Heart right ventricle (tissue), 16 donors: ENCODE measurements around the gene NPAS2. TPM values are rescaled to one million over a fixed set of nuclear protein-coding genes. Genes with fewer than 3 reads are reported as not detected.

Source experiments
- ATAC-seq, 8 donors: fragments of 200-7000 bp; cut with Tn5 transposase; one replicate each; pipeline ENCODE4 v1.9.1; 2020; ENCODE audit warnings: mild to moderate bottlenecking in 8 of 8, moderate library complexity in 8 of 8, moderate number of reproducible peaks in 1 of 8
- DNase-seq, 2 donors: peaks; one replicate each; pipeline ENCODE4 v3.0.0-alpha.2; 2020
- H3K27ac ChIP-seq, 10 donors: fragments of 200-600 bp; sonication (generic) in 2 of 10; one replicate each; pipeline versions ENCODE4 v1.5.0 to v1.8.0; 2020 to 2022; ENCODE audit warnings: mild to moderate bottlenecking in 3 of 10
- H3K27me3 ChIP-seq, 7 donors: fragments of 200-600 bp; one replicate each; pipeline ENCODE4 v1.8.0; 2021 to 2022; ENCODE audit warnings: mild to moderate bottlenecking in 2 of 7
- H3K36me3 ChIP-seq, 9 donors: fragments of 200-600 bp; sonication (generic) in 1 of 9; one replicate each; pipeline versions ENCODE4 v1.5.0 to v1.8.0; 2020 to 2022; ENCODE audit warnings: mild to moderate bottlenecking in 2 of 9
- H3K4me1 ChIP-seq, 9 donors: fragments of 200-600 bp; sonication (generic) in 1 of 9; one replicate each; pipeline versions ENCODE4 v1.5.0 to v1.8.0; 2020 to 2022; ENCODE audit warnings: mild to moderate bottlenecking in 4 of 9
- H3K4me3 ChIP-seq, 10 donors: fragments of 200-600 bp; sonication (generic) in 2 of 10; one replicate each; pipeline versions ENCODE4 v1.5.0 to v1.8.0; 2020 to 2022; ENCODE audit warnings: mild to moderate bottlenecking in 7 of 10, moderate library complexity in 2 of 10
- H3K9me3 ChIP-seq, 11 donors: fragments of 200-600 bp in 10 of 11; sonication (generic) in 2 of 11; one replicate each; pipeline versions ENCODE4 v1.5.0 to v1.8.0; 2013 to 2022; ENCODE audit warnings: mild to moderate bottlenecking in 2 of 11, control low read depth in 1 of 11, moderate library complexity in 1 of 11
- CTCF ChIP-seq, 9 donors: fragments of 200-600 bp; sonication (generic) in 2 of 9; IDR thresholded peaks; one replicate each; pipeline versions ENCODE4 v1.5.0 to v1.8.0; 2021 to 2022; ENCODE audit warnings: antibody characterized with exemption in 9 of 9, mild to moderate bottlenecking in 5 of 9, moderate library complexity in 1 of 9
- WGBS, 2 donors: extraction: QIAGEN DNeasy Blood & Tissue Kit; methylation state at CpG; one replicate each; pipeline ENCODE4 v1.1.7; 2013; ENCODE audit warnings: inconsistent platforms in 1 of 2; 5-methylcytosine and 5-hydroxymethylcytosine counted together
- intact Hi-C, 10 donors: fragments of 100-400 bp; cut with DNase I; formaldehyde crosslinking; loops; one replicate each; pipeline versions ENCODE4 v1.11.1 to v1.14.2; 2022
- polyA plus RNA-seq, 2 donors: library from polyadenylated mRNA; stranded (reverse); fragments of 200-250 nt; gene quantifications; one replicate each; pipeline ENCODE4 v1.2.3, GENCODE V29; 2013
- total RNA-seq, 10 donors: library from RNA; stranded (reverse); fragmentation: NEBNext Ultra II Directional in 3 of 10; extraction: Animal tissue kit (Norgen Biotek cat#: 25700) in 3 of 10; gene quantifications; one replicate each; pipeline versions ENCODE4 v1.2.1 to v1.2.4, GENCODE V29; 2021 to 2023
- donor health status: Arrhythmogenic right ventricular cardiomyopathy.
- donor health status: ischemic (EF 13 %, LVEDD 7.1; RV severe dilation, severe dysfunction).
- donor health status: healthy with polysubstance abuse.
- donor health status: DM: no; HTN: yes; CAD: no.
- donor health status: DM: no; HTN: no; CAD: no.
- donor health status: ischemic (EF 25% LVEDD 6.9; RV normal size, moderate dysfunction).
- donor health status: ischemic (EF 25% LVEDD 5.7; RV mildly dilated, moderate dysfunction).
- donor health status: healthy.
- donor health status: DM: yes; HTN: yes; CAD: no.
- donor health status: Ischemic cardiomyopathy.
- donor health status: ischemic (EF 35%, LVEDD 5.7; RV mildly dilated, moderate dysfunction).
- donor health status: nonischemic (EF 11% LVEDD 7.7; RV severe dilation, severe dysfunction).
- donor health status: DM: yes; HTN: yes; CAD: no.
- donor health status: PGD.
- donor health status: ischemic (EF 29% LVEDD 5.4; RV normal size, mild dysfunction).
- donor health status: nonischemic (EF 23%, LVEDD 6.1; RV moderate dilation, normal function).

NPAS2 gene
- total and polyA plus RNA-seq, 12 donors: 32.1 to 70.1 (median 41.2) TPM

- Histone ChIP-seq H3K4me3 (no peak overlapping the region), H3K27me3 (no peaks in the 10 kb centered on the region), H3K36me3 (no peaks in the 10 kb centered on the region), H3K4me1 (peaks cover 12 to 56% (median 32%) of the 10 kb centered on the region in 9 donors), H3K27ac (peak overlapping the region in 8 of 10 donors; percentile 19 to 56 (median 42)), H3K9me3 (no peaks in the 10 kb centered on the region)
- intact Hi-C loops: loop anchor here in 2 of 10 donors (5.0 to 10.0 kb wide), 2 partner anchors 53 to 151 kb away; no protein-coding TSS in a partner anchor
- DNase-seq: no peak
- 57 to 63% methylated on average over 10 of the region's 10 CpGs for WGBS, 2 donors
- ATAC-seq: peak in 7 of 8 donors; percentile 21 to 80 (median 60)
- TF ChIP-seq CTCF (IDR thresholded peaks at IDR 0.05): peak in 1 of 9 donors; percentile 9
Measured at GRCh38 chr2:100834221-100834620, 14.3 kb downstream of the NPAS2 start.

- intact Hi-C loops: loop anchor here in 1 of 10 donors (10.0 kb wide), 1 partner anchor 150 kb away; no protein-coding TSS in a partner anchor
- DNase-seq: no peak
- no peak for TF ChIP-seq CTCF (IDR thresholded peaks at IDR 0.05)
- Histone ChIP-seq H3K36me3 (no peaks in the 10 kb centered on the region), H3K4me1 (peaks cover 12 to 59% (median 32%) of the 10 kb centered on the region in 9 donors), H3K27me3 (no peaks in the 10 kb centered on the region), H3K27ac (peak overlapping the region in 6 of 10 donors; percentile 35 to 56 (median 46)), H3K4me3 (no peak overlapping the region), H3K9me3 (no peaks in the 10 kb centered on the region)
- ATAC-seq: no peak
- 62 to 63% methylated on average over 16 of the region's 16 CpGs for WGBS, 2 donors
Measured at GRCh38 chr2:100835006-100835659, 15.2 kb downstream of the NPAS2 start.

GRCh38 chr2:100840519-100840918, 20.6 kb downstream of the NPAS2 start:
- Histone ChIP-seq H3K9me3 (no peaks in the 10 kb centered on the region), H3K27me3 (no peaks in the 10 kb centered on the region), H3K27ac (peak overlapping the region in 1 of 10 donors; percentile 9), H3K36me3 (no peaks in the 10 kb centered on the region), H3K4me1 (peaks cover 0 to 40% (median 12%) of the 10 kb centered on the region in 9 donors), H3K4me3 (no peak overlapping the region)
- TF ChIP-seq CTCF (IDR thresholded peaks at IDR 0.05): no peak
- no peak for ATAC-seq
- intact Hi-C loops: loop anchor here in 1 of 10 donors (10.0 kb wide), 1 partner anchor 94 kb away; no protein-coding TSS in a partner anchor
- 57 to 66% methylated on average over 7 of the region's 7 CpGs for WGBS, 2 donors
- no peak for DNase-seq

GRCh38 chr2:100842241-100842922, 22.4 kb downstream of the NPAS2 start:
- DNase-seq (no peak), ATAC-seq (no peak)
- TF ChIP-seq CTCF (IDR thresholded peaks at IDR 0.05): no peak
- no peak overlapping the region for H3K4me3 ChIP-seq
- 90 to 91% methylated on average over 9 of the region's 9 CpGs for WGBS, 2 donors
- intact Hi-C loops: loop anchor here in 1 of 10 donors (10.0 kb wide), 1 partner anchor 92 kb away; no protein-coding TSS in a partner anchor
- H3K9me3 ChIP-seq: no peaks in the 10 kb centered on the region
- H3K4me1 ChIP-seq: peaks cover 0 to 59% (median 21%) of the 10 kb centered on the region in 9 donors
- H3K36me3 ChIP-seq: no peaks in the 10 kb centered on the region
- H3K27ac ChIP-seq: no peak overlapping the region
- no peaks in the 10 kb centered on the region for H3K27me3 ChIP-seq
